ENCODE data around the gene DNAJB4. TPM values are rescaled to one million over a fixed set of nuclear protein-coding genes. Genes with fewer than 3 reads are reported as not detected.
"Not testable (repeated sequence)": the region's sequence is repeated elsewhere in the genome, so short reads cannot be mapped to it uniquely, and the experiment has no call there.

Gene DNAJB4
- total and polyA plus RNA-seq, 2 experiments from 2014 or later = 29.5 to 36.5 TPM

DNA sequence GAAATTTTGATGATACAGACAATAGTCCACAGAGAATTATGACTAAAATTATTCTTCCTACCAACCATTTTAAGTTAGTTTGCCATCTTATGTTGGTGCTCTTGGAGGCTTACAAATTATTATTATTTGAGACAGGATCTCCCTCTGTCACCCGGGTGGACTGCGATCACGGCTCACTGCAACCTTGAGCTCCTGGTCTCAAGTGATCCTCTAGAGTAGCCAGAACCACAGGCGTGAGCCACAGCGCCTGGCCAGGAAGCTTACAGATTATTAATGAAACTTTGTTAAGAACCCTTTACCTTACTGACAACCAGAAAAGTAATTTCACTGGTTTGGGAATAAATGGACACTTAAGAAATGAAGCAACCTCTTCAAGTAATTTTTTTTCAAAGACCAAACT, 8.0 kb upstream of the DNAJB4 start:
- H3K4me3 ChIP-seq = no peak overlapping the region
- DNase-seq (ENCODE audit: low spot score) = no peak
- H4K20me1 ChIP-seq (ENCODE audit: insufficient read depth, poor library complexity, severe bottlenecking) = no peaks in the 10 kb centered on the region
- no peaks in the 10 kb centered on the region for H3K9me2 ChIP-seq (replicated peaks; ENCODE audit: insufficient read depth)
- no peak overlapping the region for H3K4me2 ChIP-seq
- no peaks in the 10 kb centered on the region for H3K9me3 ChIP-seq (ENCODE audit: low read depth)
- 98% methylated on average over 5 of the region's 5 CpGs for WGBS (ENCODE audit: low lambda C conversion rate, missing lambda C conversion rate)
- no peak for TF ChIP-seq EZH2 (IDR thresholded peaks at IDR 0.05; ENCODE audit: borderline replicate concordance)
- H2AFZ ChIP-seq = no peak overlapping the region
- no peak overlapping the region for H3K27ac ChIP-seq
- no peaks in the 10 kb centered on the region for H3K27me3 ChIP-seq
- no peaks in the 10 kb centered on the region for H3K36me3 ChIP-seq (replicated peaks; ENCODE audit: insufficient read depth, low read depth)
- peaks cover 34% of the 10 kb centered on the region for H3K79me2 ChIP-seq
- no peaks in the 10 kb centered on the region for H3K4me1 ChIP-seq (ENCODE audit: insufficient read depth)

GRCh38 chr1:78000536-78000935, 4.2 kb upstream of the DNAJB4 start:
- not testable (repeated sequence) for DNase-seq (ENCODE audit: low spot score); H3K4me1 ChIP-seq (ENCODE audit: insufficient read depth); H3K9me3 ChIP-seq (ENCODE audit: low read depth); H3K79me2 ChIP-seq; H4K20me1 ChIP-seq (ENCODE audit: insufficient read depth, poor library complexity, severe bottlenecking); H2AFZ ChIP-seq; H3K36me3 ChIP-seq (replicated peaks; ENCODE audit: insufficient read depth, low read depth); H3K27ac ChIP-seq; H3K27me3 ChIP-seq; H3K4me2 ChIP-seq; H3K9me2 ChIP-seq (replicated peaks; ENCODE audit: insufficient read depth); H3K4me3 ChIP-seq
- WGBS (ENCODE audit: low lambda C conversion rate, missing lambda C conversion rate) = 95% methylated on average over 11 of the region's 11 CpGs

GRCh38 chr1:78003070-78003746, 1.5 kb upstream of the DNAJB4 start:
- peaks cover 2% of the 10 kb centered on the region for H4K20me1 ChIP-seq (ENCODE audit: insufficient read depth, poor library complexity, severe bottlenecking)

GRCh38 chr1:78003882-78004718, 639 bp upstream of the DNAJB4 start:
- DNase-seq (ENCODE audit: low spot score) = peak; percentile 64
- H4K20me1 ChIP-seq (ENCODE audit: insufficient read depth, poor library complexity, severe bottlenecking) = peaks cover 10% of the 10 kb centered on the region
- TF ChIP-seq, protein P1, sequence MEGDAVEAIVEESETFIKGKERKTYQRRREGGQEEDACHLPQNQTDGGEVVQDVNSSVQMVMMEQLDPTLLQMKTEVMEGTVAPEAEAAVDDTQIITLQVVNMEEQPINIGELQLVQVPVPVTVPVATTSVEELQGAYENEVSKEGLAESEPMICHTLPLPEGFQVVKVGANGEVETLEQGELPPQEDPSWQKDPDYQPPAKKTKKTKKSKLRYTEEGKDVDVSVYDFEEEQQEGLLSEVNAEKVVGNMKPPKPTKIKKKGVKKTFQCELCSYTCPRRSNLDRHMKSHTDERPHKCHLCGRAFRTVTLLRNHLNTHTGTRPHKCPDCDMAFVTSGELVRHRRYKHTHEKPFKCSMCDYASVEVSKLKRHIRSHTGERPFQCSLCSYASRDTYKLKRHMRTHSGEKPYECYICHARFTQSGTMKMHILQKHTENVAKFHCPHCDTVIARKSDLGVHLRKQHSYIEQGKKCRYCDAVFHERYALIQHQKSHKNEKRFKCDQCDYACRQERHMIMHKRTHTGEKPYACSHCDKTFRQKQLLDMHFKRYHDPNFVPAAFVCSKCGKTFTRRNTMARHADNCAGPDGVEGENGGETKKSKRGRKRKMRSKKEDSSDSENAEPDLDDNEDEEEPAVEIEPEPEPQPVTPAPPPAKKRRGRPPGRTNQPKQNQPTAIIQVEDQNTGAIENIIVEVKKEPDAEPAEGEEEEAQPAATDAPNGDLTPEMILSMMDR (IDR thresholded peaks at IDR 0.05; ENCODE audit: poor library complexity) = no peak
- no peak for TF ChIP-seq EZH2phosphoT487 (IDR thresholded peaks at IDR 0.05; ENCODE audit: low read depth, severe bottlenecking, unreplicated experiment)
- no peak for TF ChIP-seq EZH2 (IDR thresholded peaks at IDR 0.05; ENCODE audit: borderline replicate concordance)
- H3K27me3 ChIP-seq = no peaks in the 10 kb centered on the region
- H3K9me3 ChIP-seq (ENCODE audit: low read depth) = no peaks in the 10 kb centered on the region
- peak overlapping the region; percentile 70 for H3K4me2 ChIP-seq
- no peaks in the 10 kb centered on the region for H3K9me2 ChIP-seq (replicated peaks; ENCODE audit: insufficient read depth)
- peak overlapping the region; percentile 42 for H2AFZ ChIP-seq
- 10% methylated on average over 8 of the region's 8 CpGs for WGBS (ENCODE audit: low lambda C conversion rate, missing lambda C conversion rate)
- H3K36me3 ChIP-seq (replicated peaks; ENCODE audit: insufficient read depth, low read depth) = no peaks in the 10 kb centered on the region
- no peaks in the 10 kb centered on the region for H3K4me1 ChIP-seq (ENCODE audit: insufficient read depth)
- peak overlapping the region; percentile 27 for H3K4me3 ChIP-seq
- H3K79me2 ChIP-seq = peaks cover 34% of the 10 kb centered on the region
- H3K27ac ChIP-seq = peak overlapping the region; percentile 89

More at GRCh38 chr1:78003070-78003746, 1.5 kb upstream of the DNAJB4 start:
- H3K27ac ChIP-seq = peak overlapping the region; percentile 89
- no peaks in the 10 kb centered on the region for H3K36me3 ChIP-seq (replicated peaks; ENCODE audit: insufficient read depth, low read depth)
- H3K4me3 ChIP-seq = no peak overlapping the region
- H3K4me1 ChIP-seq (ENCODE audit: insufficient read depth) = no peaks in the 10 kb centered on the region
- peaks cover 25% of the 10 kb centered on the region for H3K79me2 ChIP-seq
- peak overlapping the region; percentile 70 for H3K4me2 ChIP-seq
- WGBS (ENCODE audit: low lambda C conversion rate, missing lambda C conversion rate) = 68% methylated on average over 3 of the region's 3 CpGs
- no peak overlapping the region for H2AFZ ChIP-seq
- DNase-seq (ENCODE audit: low spot score) = no peak
- TF ChIP-seq, protein P1 (IDR thresholded peaks at IDR 0.05; ENCODE audit: poor library complexity) = no peak
- TF ChIP-seq EZH2phosphoT487 (IDR thresholded peaks at IDR 0.05; ENCODE audit: low read depth, severe bottlenecking, unreplicated experiment) (no peak), EZH2 (IDR thresholded peaks at IDR 0.05; ENCODE audit: borderline replicate concordance) (no peak)
- H3K9me3 ChIP-seq (ENCODE audit: low read depth) = no peaks in the 10 kb centered on the region
- no peaks in the 10 kb centered on the region for H3K27me3 ChIP-seq
- no peaks in the 10 kb centered on the region for H3K9me2 ChIP-seq (replicated peaks; ENCODE audit: insufficient read depth)
